IMR-90 (cell line): ENCODE results near the gene ITLN1. TPM values are rescaled to one million over a fixed set of nuclear protein-coding genes. Genes with fewer than 3 reads are reported as not detected.

ENCODE experiments used
- ATAC-seq: fragments of 200-7000 bp; cut with Tn5 transposase; 2 replicates; pipeline ENCODE4 v1.9.1; 2020; ENCODE audit warnings: low read depth, mild to moderate bottlenecking, moderate library complexity
- BruUV-seq: library from RNA; stranded (reverse); fragments of 400-500 nt; replicated peaks from 2 replicates; lab custom pipeline; 2021; lab: Mats Ljungman, UMichigan
- CTCF ChIA-PET: fragments of 300-600 bp; formaldehyde crosslinking; extraction: SDS; loops from one replicate; lab custom pipeline; 2021; ENCODE audit warnings: antibody characterized with exemption; lab: Yijun Ruan, JAX
- POLR2A ChIA-PET: fragments of 300-600 bp; sonication (Branson Sonifier 250); formaldehyde crosslinking; loops from one replicate; lab custom pipeline; 2022; ENCODE audit warnings: antibody characterized with exemption; ENCODE audit not compliant: unreplicated experiment; lab: Charles Lee
- DNase-seq: peaks from one replicate; pipeline ENCODE4 v3.0.0; 2013
- H2AFZ ChIP-seq: replicated peaks from 2 replicates; pipeline ENCODE3; 2013; ENCODE audit warnings: low read length, mild to moderate bottlenecking; ENCODE audit not compliant: poor library complexity
- H2AK5ac ChIP-seq: 2 replicates; pipeline ENCODE4 v1.6.1; 2013; ENCODE audit warnings: low read depth, low read length, inconsistent platforms
- H2AK9ac ChIP-seq: replicated peaks from 2 replicates; pipeline ENCODE3; 2013; ENCODE audit warnings: mild to moderate bottlenecking, low read depth, low read length, moderate library complexity; ENCODE audit not compliant: poor library complexity
- H2BK120ac ChIP-seq: 2 replicates; pipeline ENCODE4 v1.6.1; 2013; ENCODE audit warnings: low read depth, low read length, inconsistent platforms
- H2BK15ac ChIP-seq: 3 replicates; pipeline ENCODE4 v1.6.1; 2013; ENCODE audit warnings: low read depth, low read length, inconsistent platforms
- H2BK20ac ChIP-seq: 2 replicates; pipeline ENCODE4 v1.6.1; 2013; ENCODE audit warnings: low read depth, mild to moderate bottlenecking, inconsistent platforms, low read length, moderate library complexity
- H2BK5ac ChIP-seq: 2 replicates; pipeline ENCODE4 v1.6.1; 2013; ENCODE audit warnings: mild to moderate bottlenecking, low read depth, low read length, inconsistent platforms; ENCODE audit not compliant: poor library complexity, severe bottlenecking
- H3K14ac ChIP-seq: replicated peaks from 2 replicates; pipeline ENCODE4 v1.6.1; 2013; ENCODE audit warnings: low read depth, low read length, inconsistent platforms
- H3K18ac ChIP-seq: 2 replicates; pipeline ENCODE4 v1.6.1; 2013; ENCODE audit warnings: low read depth, low read length, control low read depth
- H3K23ac ChIP-seq: 2 replicates; pipeline ENCODE4 v1.6.1; 2013; ENCODE audit warnings: low read depth, low read length, inconsistent platforms
- H3K27ac ChIP-seq: 2 replicates; pipeline ENCODE4 v1.5.1; 2013; ENCODE audit warnings: mild to moderate bottlenecking, control low read depth, low read length; ENCODE audit not compliant: insufficient read depth
- H3K27me3 ChIP-seq: 2 replicates; pipeline ENCODE4 v1.6.1; 2013; ENCODE audit warnings: low read length; ENCODE audit not compliant: control insufficient read depth, insufficient read depth
- H3K36me3 ChIP-seq: 2 replicates; pipeline ENCODE4 v1.6.1; 2013; ENCODE audit warnings: low read length, mixed read lengths; ENCODE audit not compliant: control insufficient read depth, insufficient read depth
- H3K4ac ChIP-seq: 2 replicates; pipeline ENCODE4 v1.6.1; 2013; ENCODE audit warnings: low read depth, low read length, inconsistent platforms
- H3K4me1 ChIP-seq: 2 replicates; pipeline ENCODE4 v1.6.1; 2013; ENCODE audit warnings: low read length, mixed read lengths; ENCODE audit not compliant: control insufficient read depth, insufficient read depth
- H3K4me2 ChIP-seq: 2 replicates; pipeline ENCODE4 v1.6.1; 2013; ENCODE audit warnings: low read depth, mild to moderate bottlenecking, control low read depth, low read length, moderate library complexity
- H3K4me3 ChIP-seq: 2 replicates; pipeline ENCODE4 v1.5.1; 2013; ENCODE audit warnings: low read depth, mild to moderate bottlenecking, control low read depth, low read length, moderate library complexity; ENCODE audit not compliant: insufficient read depth
- H3K56ac ChIP-seq: 2 replicates; pipeline ENCODE4 v1.6.1; 2013; ENCODE audit warnings: low read length, inconsistent platforms; ENCODE audit not compliant: insufficient read depth; ENCODE audit errors: extremely low read depth
- H3K79me1 ChIP-seq, 2 experiments: 2 replicates each; pipeline ENCODE4 v1.6.1; 2013; ENCODE audit warnings: low read length in 2 of 2, inconsistent platforms in 1 of 2, low read depth in 1 of 2
- H3K9ac ChIP-seq: 2 replicates; pipeline ENCODE4 v1.6.1; 2013; ENCODE audit warnings: low read depth, low read length, control low read depth
- H3K9me1 ChIP-seq: 2 replicates; pipeline ENCODE4 v1.6.1; 2013; ENCODE audit warnings: low read length, inconsistent platforms; ENCODE audit not compliant: insufficient read depth
- H3K9me3 ChIP-seq: 2 replicates; pipeline ENCODE4 v1.6.1; 2013; ENCODE audit warnings: low read length; ENCODE audit not compliant: control insufficient read depth, insufficient read depth
- H4K20me1 ChIP-seq: 2 replicates; pipeline ENCODE4 v1.6.1; 2013; ENCODE audit warnings: low read length, inconsistent platforms; ENCODE audit not compliant: insufficient read depth
- H4K5ac ChIP-seq: 2 replicates; pipeline ENCODE4 v1.6.1; 2013; ENCODE audit warnings: mild to moderate bottlenecking, low read depth, low read length, control low read depth
- H4K8ac ChIP-seq, 2 experiments: 2 replicates each; pipeline ENCODE4 v1.6.1; 2013; ENCODE audit warnings: low read depth in 2 of 2, low read length in 2 of 2, control low read depth in 1 of 2, inconsistent platforms in 1 of 2
- H4K91ac ChIP-seq: 2 replicates; pipeline ENCODE4 v1.6.1; 2013; ENCODE audit warnings: low read depth, low read length, inconsistent platforms; ENCODE audit not compliant: insufficient read depth
- CEBPB ChIP-seq: IDR thresholded peaks from 2 replicates; pipeline ENCODE4 v1.6.1; 2012; ENCODE audit warnings: low read depth, low read length, improper control_type of control experiment
- CHD1 ChIP-seq: IDR thresholded peaks from 2 replicates; pipeline ENCODE4 v1.6.1; 2012; ENCODE audit warnings: low read depth, low read length, improper control_type of control experiment
- CTCF ChIP-seq: conservative IDR thresholded peaks from 2 replicates; pipeline ENCODE4 v1.5.1; 2012; ENCODE audit warnings: mild to moderate bottlenecking, low read depth, low read length, improper control_type of control experiment
- ELK1 ChIP-seq: fragments of 150-350 bp; IDR thresholded peaks from 2 replicates; pipeline ENCODE4 v1.6.1; 2016; ENCODE audit warnings: low read depth, mild to moderate bottlenecking, low read length, moderate library complexity, borderline replicate concordance
- FOS ChIP-seq: fragments of 150-350 bp; IDR thresholded peaks from 2 replicates; pipeline ENCODE4 v1.6.1; 2016; ENCODE audit warnings: low read depth, low read length
- MAFK ChIP-seq: IDR thresholded peaks from 2 replicates; pipeline ENCODE4 v1.6.1; 2012; ENCODE audit warnings: low read depth, low read length, improper control_type of control experiment
- MAZ ChIP-seq: IDR thresholded peaks from 2 replicates; pipeline ENCODE4 v1.6.1; 2012; ENCODE audit warnings: low read depth, mild to moderate bottlenecking, low read length, improper control_type of control experiment, moderate library complexity, borderline replicate concordance
- MXI1 ChIP-seq: IDR thresholded peaks from 2 replicates; pipeline ENCODE4 v1.6.1; 2012; ENCODE audit warnings: low read depth, mild to moderate bottlenecking, low read length, moderate library complexity, borderline replicate concordance
- NFE2L2 ChIP-seq: fragments of 150-350 bp; IDR thresholded peaks from 2 replicates; pipeline ENCODE4 v1.6.1; 2016; ENCODE audit warnings: low read depth, mild to moderate bottlenecking, low read length
- POLR2A ChIP-seq: IDR thresholded peaks from 2 replicates; pipeline ENCODE4 v1.6.1; 2012; ENCODE audit warnings: mild to moderate bottlenecking, low read depth, low read length
- RAD21 ChIP-seq: IDR thresholded peaks from 2 replicates; pipeline ENCODE4 v1.6.1; 2012; ENCODE audit warnings: low read length, improper control_type of control experiment
- RCOR1 ChIP-seq: IDR thresholded peaks from 2 replicates; pipeline ENCODE4 v1.6.1; 2012; ENCODE audit warnings: mild to moderate bottlenecking, low read length, improper control_type of control experiment; ENCODE audit not compliant: insufficient replicate concordance
- SMC3 ChIP-seq: fragments of 150-350 bp; IDR thresholded peaks from 2 replicates; pipeline ENCODE4 v1.6.1; 2016; ENCODE audit warnings: low read depth, mild to moderate bottlenecking, antibody characterized with exemption, low read length, moderate library complexity
- USF2 ChIP-seq: fragments of 150-350 bp; IDR thresholded peaks from 2 replicates; pipeline ENCODE4 v1.6.1; 2017; ENCODE audit warnings: mild to moderate bottlenecking, antibody characterized with exemption, low read length, low read depth
- dilution Hi-C: fragments of 300-500 bp; cut with HindIII; formaldehyde crosslinking; loops from one replicate; pipeline ENCODE4 v1.14.3; 2018; ENCODE audit warnings: low sequenced_read_pairs; ENCODE audit not compliant: unreplicated experiment
- in situ Hi-C: fragments of 300-500 bp; cut with MboI; formaldehyde crosslinking; loops from 3 replicates; pipeline ENCODE4 v1.14.3; 2019; ENCODE audit warnings: low sequenced_read_pairs, inconsistent platforms, mixed read lengths
- intact Hi-C: fragments of 100-400 bp; cut with micrococcal nuclease; formaldehyde crosslinking; loops from 2 replicates; pipeline ENCODE4 v1.10.0; 2022
- polyA plus RNA-seq, 3 experiments: library from polyadenylated mRNA; depleted of rRNA; stranded (reverse); fragments of >200 nt; gene quantifications; 2 replicates each; pipeline ENCODE4 v1.2.3, GENCODE V29; 2012; ENCODE audit warnings: low replicate concordance in 1 of 3
- total RNA-seq: library from RNA; depleted of rRNA; stranded (reverse); fragments of >200 nt; gene quantifications from 2 replicates; pipeline ENCODE4 v1.2.3, GENCODE V29; 2012

Gene ITLN1
- total and polyA plus RNA-seq, 2 of the 4 experiments (the other 2 are of a cell fraction): not detected

GRCh38 chr1:160877221-160877620 is 7.8 kb downstream of the ITLN1 start:
- Histone ChIP-seq H3K4ac (no peak overlapping the region), H3K56ac (no peak overlapping the region), H3K4me1 (no peaks in the 10 kb centered on the region), H3K36me3 (no peaks in the 10 kb centered on the region), H3K27me3 (no peaks in the 10 kb centered on the region), H2BK120ac (no peak overlapping the region), H3K14ac (no peak overlapping the region), H2AK5ac (no peak overlapping the region), H2BK20ac (no peak overlapping the region), H4K91ac (no peak overlapping the region), H3K4me3 (no peak overlapping the region), H4K8ac (no peak overlapping the region), H4K5ac (no peak overlapping the region), H3K9me1 (no peaks in the 10 kb centered on the region), H2BK5ac (no peak overlapping the region), H2AK9ac (no peak overlapping the region), H3K23ac (no peak overlapping the region), H4K20me1 (no peaks in the 10 kb centered on the region), H3K9me3 (no peaks in the 10 kb centered on the region), H3K18ac (no peak overlapping the region), H2AFZ (no peak overlapping the region), H3K79me1 (no peaks in the 10 kb centered on the region), H3K9ac (no peak overlapping the region), H3K27ac (no peak overlapping the region), H2BK15ac (no peak overlapping the region), H3K4me2 (no peak overlapping the region)
- ATAC-seq (no peak), DNase-seq (no peak)
- in situ Hi-C loops (no loop called here), dilution Hi-C loops (no loop called here), intact Hi-C loops (no loop called here)
- CTCF ChIA-PET: interaction anchor here (0.7 kb wide), 1 partner anchor 262 kb away, joined by 7 read pairs; no protein-coding TSS in a partner anchor
- POLR2A ChIA-PET: no interaction called here
- TF ChIP-seq ELK1 (no peak), FOS (no peak), MAZ (no peak), CTCF (no peak), MAFK (no peak), CHD1 (no peak), MXI1 (no peak), SMC3 (no peak), RCOR1 (no peak), NFE2L2 (no peak), USF2 (no peak), RAD21 (no peak), POLR2A (no peak), CEBPB (no peak)
- no TSS peak for BruUV-seq
